ENCODE data around the gene OR7A17. TPM values are rescaled to one million over a fixed set of nuclear protein-coding genes. Genes with fewer than 3 reads are reported as not detected.

The OR7A17 gene
- total RNA-seq, 1 donor from 2014 or later, result not detected

- Histone ChIP-seq H3K27ac (no peak overlapping the region), H3F3A (ENCODE audit: low read depth) (no peaks in the 10 kb centered on the region), H2AFZ (replicated peaks) (no peak overlapping the region), H3K9ac (no peak overlapping the region), H3K36me3 (no peaks in the 10 kb centered on the region), H3K27me3 (no peaks in the 10 kb centered on the region), H3K9me3 (ENCODE audit: low read depth) (peaks cover 7% of the 10 kb centered on the region), H4K20me1 (ENCODE audit: low read depth) (no peaks in the 10 kb centered on the region), H3K79me2 (ENCODE audit: low read depth) (no peaks in the 10 kb centered on the region), H3K4me1 (no peaks in the 10 kb centered on the region), H3K4me3 (no peak overlapping the region), H3K4me2 (no peak overlapping the region)
- peaks cover 2% of the 10 kb centered on the region for H3K27me3 Mint-ChIP-seq (ENCODE audit: insufficient read depth, low read depth)
- TF ChIP-seq EZH2phosphoT487 (IDR thresholded peaks at IDR 0.05) (no peak), EZH2 (IDR thresholded peaks at IDR 0.05) (no peak)
- TF ChIP-seq, protein P1, sequence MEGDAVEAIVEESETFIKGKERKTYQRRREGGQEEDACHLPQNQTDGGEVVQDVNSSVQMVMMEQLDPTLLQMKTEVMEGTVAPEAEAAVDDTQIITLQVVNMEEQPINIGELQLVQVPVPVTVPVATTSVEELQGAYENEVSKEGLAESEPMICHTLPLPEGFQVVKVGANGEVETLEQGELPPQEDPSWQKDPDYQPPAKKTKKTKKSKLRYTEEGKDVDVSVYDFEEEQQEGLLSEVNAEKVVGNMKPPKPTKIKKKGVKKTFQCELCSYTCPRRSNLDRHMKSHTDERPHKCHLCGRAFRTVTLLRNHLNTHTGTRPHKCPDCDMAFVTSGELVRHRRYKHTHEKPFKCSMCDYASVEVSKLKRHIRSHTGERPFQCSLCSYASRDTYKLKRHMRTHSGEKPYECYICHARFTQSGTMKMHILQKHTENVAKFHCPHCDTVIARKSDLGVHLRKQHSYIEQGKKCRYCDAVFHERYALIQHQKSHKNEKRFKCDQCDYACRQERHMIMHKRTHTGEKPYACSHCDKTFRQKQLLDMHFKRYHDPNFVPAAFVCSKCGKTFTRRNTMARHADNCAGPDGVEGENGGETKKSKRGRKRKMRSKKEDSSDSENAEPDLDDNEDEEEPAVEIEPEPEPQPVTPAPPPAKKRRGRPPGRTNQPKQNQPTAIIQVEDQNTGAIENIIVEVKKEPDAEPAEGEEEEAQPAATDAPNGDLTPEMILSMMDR (IDR thresholded peaks at IDR 0.05), result no peak
- H3K4me3 Mint-ChIP-seq, result no peak overlapping the region
- no peaks in the 10 kb centered on the region for H3K36me3 Mint-ChIP-seq
- H3K4me1 Mint-ChIP-seq, result no peaks in the 10 kb centered on the region
- H3K9me3 Mint-ChIP-seq, result no peaks in the 10 kb centered on the region
- no peak for DNase-seq (ENCODE audit: low spot score)
- H3K27ac Mint-ChIP-seq, result no peak overlapping the region
Observed at GRCh38 chr19:14843169-14843568, 42.8 kb downstream of the OR7A17 start.

GRCh38 chr19:14840206-14840605, 45.7 kb downstream of the OR7A17 start:
- H3K27me3 Mint-ChIP-seq (ENCODE audit: insufficient read depth, low read depth), result peaks cover 2% of the 10 kb centered on the region
- Histone ChIP-seq H3K9ac (no peak overlapping the region), H3F3A (ENCODE audit: low read depth) (no peaks in the 10 kb centered on the region), H3K79me2 (ENCODE audit: low read depth) (no peaks in the 10 kb centered on the region), H3K4me3 (no peak overlapping the region), H3K4me2 (no peak overlapping the region), H2AFZ (replicated peaks) (no peak overlapping the region), H3K4me1 (no peaks in the 10 kb centered on the region), H3K27ac (no peak overlapping the region), H3K27me3 (no peaks in the 10 kb centered on the region), H3K9me3 (ENCODE audit: low read depth) (no peaks in the 10 kb centered on the region), H3K36me3 (no peaks in the 10 kb centered on the region), H4K20me1 (ENCODE audit: low read depth) (no peaks in the 10 kb centered on the region)
- no peaks in the 10 kb centered on the region for H3K36me3 Mint-ChIP-seq
- TF ChIP-seq EZH2phosphoT487 (IDR thresholded peaks at IDR 0.05) (no peak), EZH2 (IDR thresholded peaks at IDR 0.05) (no peak)
- TF ChIP-seq, protein P1 (IDR thresholded peaks at IDR 0.05), result no peak
- no peak overlapping the region for H3K27ac Mint-ChIP-seq
- no peak for DNase-seq (ENCODE audit: low spot score)
- H3K4me1 Mint-ChIP-seq, result no peaks in the 10 kb centered on the region
- H3K4me3 Mint-ChIP-seq, result no peak overlapping the region
- H3K9me3 Mint-ChIP-seq, result no peaks in the 10 kb centered on the region

GRCh38 chr19:14837391-14837790, 48.5 kb downstream of the OR7A17 start:
- Histone ChIP-seq H3K79me2 (ENCODE audit: low read depth) (no peaks in the 10 kb centered on the region), H4K20me1 (ENCODE audit: low read depth) (no peaks in the 10 kb centered on the region), H3K4me2 (no peak overlapping the region), H3K4me1 (no peaks in the 10 kb centered on the region), H2AFZ (replicated peaks) (no peak overlapping the region), H3K27me3 (no peaks in the 10 kb centered on the region), H3K36me3 (no peaks in the 10 kb centered on the region), H3K9ac (no peak overlapping the region), H3K9me3 (ENCODE audit: low read depth) (no peaks in the 10 kb centered on the region), H3K27ac (no peak overlapping the region), H3K4me3 (no peak overlapping the region), H3F3A (ENCODE audit: low read depth) (no peaks in the 10 kb centered on the region)
- H3K4me3 Mint-ChIP-seq, result no peak overlapping the region
- no peak for DNase-seq (ENCODE audit: low spot score)
- no peak overlapping the region for H3K27ac Mint-ChIP-seq
- peaks cover 2% of the 10 kb centered on the region for H3K27me3 Mint-ChIP-seq (ENCODE audit: insufficient read depth, low read depth)
- H3K36me3 Mint-ChIP-seq, result no peaks in the 10 kb centered on the region
- H3K4me1 Mint-ChIP-seq, result no peaks in the 10 kb centered on the region
- H3K9me3 Mint-ChIP-seq, result no peaks in the 10 kb centered on the region
- TF ChIP-seq EZH2phosphoT487 (IDR thresholded peaks at IDR 0.05), result no peak
- TF ChIP-seq, protein P1 (IDR thresholded peaks at IDR 0.05), result no peak
- no peak for TF ChIP-seq EZH2 (IDR thresholded peaks at IDR 0.05)

Data from neural progenitor cell (in vitro differentiated cells).